GM18858 (cell line): Measurements from ENCODE around the gene LTV1.
A peak's percentile ranks its signal among the peaks of the same experiment; 100 is the strongest.
"Not testable (repeated sequence)": the region's sequence is repeated elsewhere in the genome, so short reads cannot be mapped to it uniquely, and the experiment has no call there.

Source experiments
- ATAC-seq: cut with Tn5 transposase; IDR thresholded peaks from one replicate; pipeline ENCODE4 v1.9.1; 2021; ENCODE audit not compliant: unreplicated experiment

Gene LTV1, protein sequence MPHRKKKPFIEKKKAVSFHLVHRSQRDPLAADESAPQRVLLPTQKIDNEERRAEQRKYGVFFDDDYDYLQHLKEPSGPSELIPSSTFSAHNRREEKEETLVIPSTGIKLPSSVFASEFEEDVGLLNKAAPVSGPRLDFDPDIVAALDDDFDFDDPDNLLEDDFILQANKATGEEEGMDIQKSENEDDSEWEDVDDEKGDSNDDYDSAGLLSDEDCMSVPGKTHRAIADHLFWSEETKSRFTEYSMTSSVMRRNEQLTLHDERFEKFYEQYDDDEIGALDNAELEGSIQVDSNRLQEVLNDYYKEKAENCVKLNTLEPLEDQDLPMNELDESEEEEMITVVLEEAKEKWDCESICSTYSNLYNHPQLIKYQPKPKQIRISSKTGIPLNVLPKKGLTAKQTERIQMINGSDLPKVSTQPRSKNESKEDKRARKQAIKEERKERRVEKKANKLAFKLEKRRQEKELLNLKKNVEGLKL

DNA sequence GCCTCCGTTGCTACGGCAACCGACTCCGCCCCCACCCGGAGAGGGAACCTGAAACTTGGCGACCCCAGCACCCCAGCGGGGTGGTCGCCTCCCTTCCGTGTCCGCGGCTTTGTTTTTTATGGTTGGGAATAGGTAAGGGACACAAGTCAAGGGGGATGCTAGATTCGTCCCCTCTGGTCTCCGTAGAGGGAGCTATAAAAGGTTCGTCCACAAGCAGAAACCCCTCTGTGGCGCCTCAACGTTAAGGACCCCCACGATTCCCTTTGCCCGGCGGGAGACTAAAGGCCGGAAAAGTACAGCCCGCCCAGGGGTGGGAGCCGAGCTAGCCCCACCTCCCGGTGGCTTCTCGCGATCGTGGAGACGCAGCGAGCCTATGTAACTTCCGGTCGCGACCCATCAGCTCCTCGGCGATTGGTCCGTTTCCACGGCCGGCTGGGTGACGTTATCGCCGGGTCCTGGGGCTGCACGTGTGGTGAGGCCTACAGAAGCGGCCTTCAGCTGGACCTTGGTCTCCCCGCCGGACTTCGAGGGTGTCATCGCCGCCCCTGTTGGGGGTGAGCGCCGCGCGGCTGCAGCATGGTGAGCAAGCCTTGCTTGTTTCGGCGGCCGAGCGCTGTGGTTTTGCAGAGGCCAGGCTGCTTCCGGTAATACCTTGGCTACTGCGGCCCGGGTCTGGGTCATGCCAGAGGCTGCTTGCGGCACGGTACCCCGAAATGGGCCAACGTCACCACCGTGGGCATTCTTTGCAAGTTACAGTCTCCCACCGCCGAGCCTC, at the start of gene LTV1:
LTV1 (plus strand) TSS at position 437 of the 775 bp plus-strand sequence; CDS start at position 577, 140 bp downstream.
- peak; percentile 98 for ATAC-seq

DNA sequence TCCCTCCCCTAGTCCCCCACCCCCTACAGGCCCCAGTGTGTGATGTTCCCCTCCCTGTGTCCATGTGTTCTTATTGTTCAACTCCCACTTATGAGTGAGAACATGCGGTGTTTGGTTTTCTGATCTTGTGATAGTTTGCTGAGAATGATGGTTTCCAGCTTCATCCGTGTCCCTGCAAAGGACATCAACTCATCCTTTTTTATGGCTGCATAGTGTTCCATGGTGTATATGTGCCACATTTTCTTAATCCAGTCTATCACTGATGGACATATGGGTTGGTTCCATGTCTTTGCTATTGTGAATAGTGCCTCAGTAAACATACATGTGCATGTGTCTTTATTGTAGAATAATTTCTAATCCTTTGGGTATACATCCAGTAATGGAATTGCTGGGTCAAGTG, 46.6 kb upstream of the LTV1 start:
- ATAC-seq, result not testable (repeated sequence)

DNA sequence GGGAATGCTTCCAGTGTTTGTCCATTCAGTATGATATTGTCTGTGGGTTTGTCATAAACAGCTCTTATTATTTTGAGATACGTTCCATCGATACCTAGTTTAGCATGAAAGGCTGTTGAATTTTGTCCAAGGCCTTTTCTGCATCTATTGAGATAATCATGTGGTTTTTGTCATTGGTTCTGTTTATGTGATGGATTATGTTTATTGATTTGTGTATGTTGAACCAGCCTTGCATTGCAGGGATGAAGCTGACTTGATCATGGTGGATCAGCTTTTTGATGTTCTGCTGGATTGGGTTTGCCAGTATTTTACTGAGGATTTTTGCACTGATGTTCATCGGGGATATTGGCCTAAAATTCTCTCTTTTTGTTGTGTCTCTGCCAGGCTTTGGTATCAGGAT, 44.7 kb upstream of the LTV1 start:
- ATAC-seq, result not testable (repeated sequence)

DNA sequence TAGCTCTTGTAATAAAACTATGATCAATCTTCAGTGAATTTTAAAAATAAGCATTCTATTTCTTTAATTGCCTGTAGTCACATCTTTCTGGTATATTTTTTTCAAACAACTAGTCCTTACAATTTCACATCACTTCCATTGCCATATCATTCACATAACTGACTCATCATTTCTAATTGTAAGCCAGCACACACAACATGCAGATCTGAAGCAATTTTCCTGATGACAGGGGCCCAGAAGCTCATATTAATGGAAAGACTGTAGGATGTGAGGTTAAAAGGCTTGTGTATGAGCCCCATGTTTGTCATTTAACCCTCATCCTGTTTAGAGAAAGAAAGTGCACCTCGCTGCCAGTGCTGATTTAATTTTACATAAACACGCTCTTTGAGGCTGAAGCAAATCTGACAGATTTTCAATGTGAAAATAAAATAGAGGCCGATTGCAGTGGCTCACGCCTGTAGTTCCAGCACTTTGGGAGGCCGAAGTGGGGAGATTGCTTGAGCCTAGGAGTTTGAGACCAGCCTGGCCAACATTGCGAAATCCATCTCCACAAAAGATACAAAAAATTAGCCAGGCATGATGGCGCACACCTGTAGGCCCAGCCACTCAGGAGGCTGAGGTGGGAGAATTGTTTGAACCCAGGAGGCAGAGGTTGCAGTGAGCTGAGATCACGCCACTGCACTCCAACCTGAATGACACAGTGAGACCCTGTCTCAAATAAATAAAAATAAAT, 40.1 kb upstream of the LTV1 start:
- no peak for ATAC-seq

DNA sequence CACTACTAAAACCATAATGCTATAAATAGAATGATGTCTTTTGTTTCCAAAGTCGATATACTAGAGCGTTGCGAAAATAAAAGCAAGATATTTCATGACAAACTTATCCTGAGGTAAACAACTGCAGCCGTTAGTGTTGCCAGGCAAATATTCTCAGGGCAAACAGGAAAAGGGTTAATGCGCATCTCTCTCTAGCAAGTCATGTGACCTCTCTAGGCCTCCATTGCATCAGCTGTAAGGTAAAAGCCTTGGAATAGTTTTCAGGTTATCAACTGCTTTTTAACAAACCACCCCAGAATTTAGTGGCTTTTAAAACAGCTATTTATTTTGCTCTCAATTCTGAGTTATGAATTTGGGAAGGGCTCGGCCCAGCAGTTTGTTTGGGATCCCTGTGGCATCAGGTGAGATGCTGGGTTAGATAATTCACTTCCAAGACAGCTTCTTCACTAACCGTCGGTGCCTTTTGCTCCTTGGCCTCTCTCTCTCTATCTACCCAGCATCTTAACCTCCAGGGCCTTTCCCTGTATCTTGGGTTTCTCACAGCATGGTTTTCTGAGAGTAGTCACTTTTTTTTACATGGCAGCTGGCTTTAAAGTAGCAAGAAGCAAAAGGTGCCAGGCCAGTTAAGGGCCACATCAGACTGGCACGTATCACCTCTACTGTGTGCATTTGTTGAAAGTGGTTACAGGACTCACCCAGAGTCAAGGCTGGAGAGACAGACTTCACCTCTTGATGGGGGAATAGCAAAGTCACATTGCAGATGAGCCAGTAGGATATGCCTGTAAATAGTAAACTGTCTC, 39.2 kb upstream of the LTV1 start:
- ATAC-seq, result no peak

DNA sequence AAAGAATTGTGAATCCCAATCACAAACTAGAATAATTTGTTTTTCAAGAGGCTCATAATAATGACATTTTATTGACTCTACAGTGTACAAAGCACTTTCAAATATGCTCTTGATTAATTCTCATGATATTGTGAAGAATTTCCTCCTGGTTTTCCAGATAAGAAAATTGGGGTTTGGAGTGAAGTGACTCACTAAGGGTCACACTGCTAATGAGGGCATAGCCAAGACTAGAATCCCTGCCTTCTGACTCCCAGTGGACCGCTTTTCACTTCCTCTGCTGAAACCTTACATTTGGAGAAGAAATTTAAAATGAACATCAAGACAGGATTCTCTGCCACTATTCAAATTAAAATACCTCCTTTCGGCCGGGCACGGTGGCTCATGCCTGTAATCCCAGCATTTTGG, 38.3 kb upstream of the LTV1 start:
- ATAC-seq, result no peak

DNA sequence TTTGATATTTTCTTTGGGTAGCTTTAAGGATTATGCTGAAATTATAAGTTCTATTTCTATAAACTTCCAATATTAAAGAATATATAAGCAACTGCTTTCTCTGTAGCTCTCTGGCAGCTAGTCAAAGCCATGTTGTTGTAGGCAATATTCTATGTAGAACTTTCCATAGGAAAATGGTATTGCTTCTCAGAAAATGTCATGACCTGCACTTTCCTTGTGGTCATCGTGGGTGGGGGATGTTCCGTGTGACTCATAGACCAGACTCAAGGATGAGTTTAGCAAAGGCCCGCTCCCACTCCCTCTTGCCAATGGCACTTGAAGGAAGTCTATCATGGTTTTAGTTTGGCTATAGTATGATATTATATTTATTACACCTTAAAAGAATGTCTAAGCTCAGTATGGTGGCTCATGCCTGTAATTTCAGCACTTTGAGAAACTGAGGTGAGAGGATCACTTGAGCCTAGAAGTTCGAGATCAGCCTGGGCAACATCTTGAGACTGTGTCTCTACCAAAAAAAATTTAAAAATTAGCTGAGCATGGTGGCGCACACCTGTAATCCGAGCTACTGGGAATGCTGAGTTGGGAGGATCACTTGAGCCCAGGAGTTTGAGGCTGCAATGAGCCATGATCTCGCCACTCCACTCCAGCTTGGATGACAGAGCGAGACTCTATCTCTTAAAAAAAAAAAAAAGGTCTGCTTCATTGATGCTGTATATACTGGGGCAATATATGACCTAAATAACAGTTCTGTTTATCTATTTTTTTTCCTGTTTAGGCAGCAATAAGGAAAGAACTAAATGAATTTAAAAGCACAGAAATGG, 36.6 kb upstream of the LTV1 start:
- ATAC-seq, result no peak

DNA sequence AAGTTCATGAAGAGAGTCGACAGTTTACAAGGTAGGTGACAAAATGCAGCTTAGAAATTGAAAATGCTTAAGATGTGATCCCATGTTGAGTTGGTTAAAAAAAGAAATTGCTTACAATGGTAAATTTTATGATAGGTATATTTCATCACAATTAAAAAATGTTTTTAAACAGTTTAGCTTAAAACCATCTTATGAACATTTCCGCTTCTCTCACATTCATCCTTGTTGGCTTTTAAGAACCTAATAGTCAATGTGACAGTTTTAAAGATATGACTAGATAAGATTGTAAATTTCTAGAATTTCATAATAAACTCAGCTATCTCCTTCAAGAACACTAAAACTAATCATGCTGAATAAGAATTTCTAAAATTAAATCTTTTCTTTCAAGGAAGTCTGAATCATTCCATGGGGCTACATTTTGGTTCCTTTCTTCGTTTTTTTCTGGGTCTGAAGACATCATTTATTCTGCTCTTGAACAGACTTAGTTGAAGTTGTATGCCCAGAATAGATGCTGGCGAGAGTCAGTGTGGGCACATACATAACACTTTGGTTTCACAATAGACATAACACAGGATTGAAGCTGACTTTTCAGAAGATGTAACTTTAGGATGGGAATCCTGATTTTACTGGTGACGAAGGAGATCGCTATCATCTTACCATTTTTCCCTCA, 35.9 kb upstream of the LTV1 start:
- no peak for ATAC-seq

DNA sequence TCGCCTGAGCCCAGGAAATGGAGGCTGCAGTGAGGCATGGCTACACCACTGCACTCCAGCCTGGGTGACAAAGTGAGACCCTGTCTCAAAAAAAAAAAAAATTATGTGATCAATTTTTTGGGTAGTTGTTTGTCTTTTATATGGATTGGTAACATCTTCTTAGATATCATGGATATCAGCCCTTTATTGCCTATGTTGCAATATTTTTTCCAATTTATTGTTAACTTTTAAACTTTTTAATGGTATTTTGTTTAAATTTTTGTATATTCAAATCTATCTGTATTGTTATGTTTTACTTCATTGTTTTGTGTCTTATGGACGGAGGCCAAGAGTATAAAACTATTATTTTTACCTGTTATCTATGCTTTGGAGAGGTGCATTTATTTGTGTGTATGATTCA, 32.4 kb upstream of the LTV1 start:
- ATAC-seq, result no peak

DNA sequence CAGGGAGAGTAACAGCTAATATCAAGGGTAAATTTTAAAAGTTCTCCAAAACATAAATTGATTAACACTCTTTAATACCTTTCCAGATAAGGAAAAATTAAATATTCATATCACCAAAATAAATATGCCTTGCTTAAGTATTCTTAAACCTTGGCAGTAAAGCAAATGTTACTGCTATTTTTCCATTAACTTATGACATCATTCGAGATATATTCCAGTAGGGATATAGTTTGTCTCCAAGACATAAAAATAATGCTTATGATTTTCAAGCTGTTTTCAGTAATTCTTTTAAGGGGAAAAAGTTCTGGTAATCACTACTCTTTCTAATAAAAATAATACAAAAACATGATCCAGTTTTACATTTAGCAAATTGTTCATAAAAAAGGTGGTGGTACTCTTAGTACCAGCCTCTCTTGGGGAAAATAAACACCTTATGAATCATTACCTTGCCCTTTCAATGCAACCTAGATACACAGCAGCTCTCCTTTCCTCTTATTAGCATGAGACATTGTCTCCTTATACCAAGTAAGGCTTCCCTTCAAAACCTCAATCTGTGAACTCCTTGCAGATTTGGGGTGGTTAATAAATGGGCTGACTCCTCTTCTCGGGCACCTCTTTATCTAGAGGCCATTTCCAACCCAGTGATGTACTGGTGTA, 31.5 kb upstream of the LTV1 start:
- no peak for ATAC-seq

DNA sequence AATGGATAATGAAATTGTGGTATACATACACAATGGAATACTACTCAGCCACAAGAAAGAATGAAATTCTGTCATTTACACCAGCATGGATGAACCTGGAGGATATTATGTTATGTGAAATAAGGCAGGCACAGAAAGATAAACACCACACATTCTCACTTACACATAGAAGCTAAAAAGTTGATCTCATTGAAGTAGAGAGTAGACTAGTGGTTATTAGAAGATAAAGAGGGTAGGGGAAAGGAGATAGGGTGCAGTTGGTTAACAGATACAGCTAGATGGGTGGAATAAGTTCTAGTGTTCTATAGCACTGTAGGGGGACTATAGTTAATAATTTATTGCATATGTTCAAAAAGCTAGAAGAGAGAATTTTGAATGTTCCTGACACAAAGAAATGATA, 25.5 kb upstream of the LTV1 start:
- no peak for ATAC-seq

DNA sequence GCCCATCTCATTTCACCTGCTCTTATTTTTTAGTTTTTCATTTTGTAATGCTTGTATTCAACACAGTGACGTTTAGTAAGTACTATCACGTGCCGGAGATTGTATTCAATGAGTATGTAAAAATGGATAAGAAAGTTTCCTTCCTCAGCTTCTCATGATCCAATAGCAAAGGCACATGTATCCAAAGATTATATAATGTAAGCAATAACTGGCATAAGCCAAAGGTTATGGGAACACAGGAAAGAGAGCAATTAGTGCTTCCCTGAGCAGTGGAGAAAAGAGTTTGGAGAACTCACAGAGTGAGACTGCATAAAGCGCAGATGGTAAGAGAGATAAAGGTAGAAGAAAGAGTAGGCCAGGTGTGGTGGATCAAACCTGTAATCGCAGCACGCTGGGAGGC, 21.8 kb upstream of the LTV1 start:
- ATAC-seq, result no peak

DNA sequence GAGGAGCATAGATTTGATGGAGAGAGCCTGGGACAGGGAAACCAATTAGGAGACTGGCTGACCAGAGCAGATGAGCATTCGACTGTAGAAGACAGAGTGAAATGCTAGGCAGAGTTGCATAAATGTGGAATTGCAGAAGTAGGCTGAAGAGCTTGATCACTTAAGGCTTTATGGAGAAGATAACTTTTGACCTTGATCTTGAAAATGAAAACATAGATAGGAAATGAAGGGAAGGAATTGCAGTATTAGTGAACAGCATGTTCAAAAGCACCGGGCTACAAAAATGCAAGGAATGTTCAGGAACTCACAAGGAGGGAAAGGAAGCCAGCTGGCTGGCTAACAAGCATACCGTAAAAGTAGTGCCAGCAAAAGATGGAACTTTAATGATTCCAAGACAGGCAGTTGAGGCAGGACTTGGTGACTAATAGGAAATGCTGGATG, 20.5 kb upstream of the LTV1 start:
- no peak for ATAC-seq

DNA sequence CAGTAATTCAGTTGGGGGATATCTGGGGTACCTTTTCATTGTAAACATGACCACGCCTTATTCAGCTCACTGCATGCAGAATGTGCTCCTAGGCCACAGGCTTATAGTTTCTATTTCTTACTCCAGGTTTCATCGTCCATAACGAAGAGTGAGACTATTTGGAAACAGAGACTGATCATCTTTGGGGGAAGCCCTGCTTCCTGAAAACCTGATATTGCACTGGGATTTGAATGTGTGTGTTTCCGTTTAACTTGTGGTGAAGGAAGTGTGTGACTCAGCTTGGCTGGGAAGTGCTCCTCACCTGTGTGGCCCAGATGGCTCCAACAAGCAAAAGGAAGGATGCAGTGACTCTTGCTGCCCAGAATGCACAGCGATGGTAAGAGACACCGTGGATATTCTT, 19.6 kb upstream of the LTV1 start:
- ATAC-seq, result no peak

DNA sequence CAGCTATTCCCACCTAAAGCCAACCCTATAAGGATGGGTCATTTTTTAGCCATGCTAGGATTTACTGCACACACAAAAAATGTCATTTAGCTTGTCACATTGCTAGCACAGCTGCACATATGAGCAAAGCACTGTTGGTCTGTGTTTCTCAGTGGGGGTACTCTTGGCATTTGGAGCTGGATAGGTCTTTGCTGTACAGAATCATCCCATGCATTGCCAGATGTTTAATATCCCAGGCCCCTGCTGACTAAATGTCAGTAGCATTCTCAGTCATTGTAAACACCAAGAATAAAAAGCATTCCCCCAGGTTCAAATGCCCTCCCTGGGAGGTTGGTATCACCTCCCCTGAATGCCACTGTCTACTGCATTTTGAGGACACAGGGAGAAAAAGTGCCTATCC, 14.6 kb upstream of the LTV1 start:
- ATAC-seq, result no peak

DNA sequence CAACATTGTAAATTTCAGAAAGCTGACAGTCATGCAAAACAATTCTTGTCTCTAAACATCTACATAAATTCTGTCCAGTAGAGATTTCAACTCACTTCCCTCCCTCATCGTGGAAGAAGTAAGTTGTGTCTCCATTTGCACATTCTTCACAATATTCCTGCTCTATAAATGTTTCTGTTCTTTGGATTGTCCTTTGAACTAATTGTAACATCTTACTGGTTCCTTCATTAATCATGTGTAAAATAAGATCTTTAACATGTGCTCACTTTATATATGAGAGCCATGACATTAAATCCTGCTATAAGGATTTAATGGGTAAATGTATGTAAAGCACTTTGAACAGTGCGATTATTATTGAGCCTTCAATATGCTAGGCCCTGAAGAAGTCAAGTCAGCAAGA, 7.0 kb upstream of the LTV1 start:
- ATAC-seq, result no peak

DNA sequence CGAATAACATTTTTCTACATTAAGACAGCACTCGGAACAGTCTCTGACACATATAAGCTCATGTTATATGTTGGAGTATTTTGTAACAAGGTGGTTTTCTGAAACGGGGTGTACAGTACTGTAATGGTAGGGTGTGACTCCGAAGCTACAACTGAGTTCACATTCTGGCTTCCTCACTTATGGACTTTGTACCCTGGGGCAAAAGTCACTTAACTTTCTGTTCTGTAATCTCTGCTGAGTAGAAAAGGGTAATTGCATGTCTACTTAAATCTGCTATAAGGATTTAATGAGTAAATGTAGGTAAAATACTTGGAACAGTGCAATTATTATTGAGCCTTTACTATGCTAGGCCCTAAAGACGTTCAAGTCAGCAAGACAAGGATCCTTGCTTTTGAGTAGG, 4.7 kb upstream of the LTV1 start:
- no peak for ATAC-seq

DNA sequence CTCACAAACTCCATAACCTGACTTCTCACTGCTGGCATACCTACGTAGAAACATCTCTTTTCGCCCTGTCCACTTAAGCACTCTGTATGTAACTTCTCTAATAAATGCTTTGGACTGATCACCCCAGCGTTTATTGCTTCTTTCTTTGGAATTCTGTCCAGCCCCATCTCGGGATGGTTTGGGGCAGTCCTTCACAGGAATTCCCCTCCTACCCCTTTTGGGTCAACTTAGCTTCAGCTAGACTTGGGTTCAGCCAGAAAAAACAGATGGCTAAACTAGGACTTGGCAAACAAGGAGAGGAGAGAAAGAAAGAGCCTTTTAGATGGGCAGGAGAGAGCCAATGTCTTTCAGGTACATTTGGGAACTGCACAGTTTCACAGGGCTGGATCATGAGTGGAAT, 3.9 kb upstream of the LTV1 start:
- no peak for ATAC-seq
